ENCODE measurements around the gene NUFIP1. TPM values are rescaled to one million over a fixed set of nuclear protein-coding genes. Genes with fewer than 3 reads are reported as not detected.

The NUFIP1 gene
- total and polyA plus RNA-seq, 4 donors = 0.92 to 2.0 (median 1.7) TPM

- Histone ChIP-seq H3K4me3 (ENCODE audit: low read depth in 1 of 3, low read length in 3 of 3) (no peak overlapping the region), H3K36me3 (ENCODE audit: control insufficient read depth in 4 of 4, insufficient read depth in 3 of 4, low read depth in 1 of 4, low read length in 3 of 4) (no peaks in the 10 kb centered on the region), H3K27ac (ENCODE audit: low read depth in 1 of 2, low read length in 2 of 2) (no peak overlapping the region), H3K9me3 (ENCODE audit: control insufficient read depth in 4 of 4, low read length in 3 of 4) (peaks cover 0 to 10% (median 0%) of the 10 kb centered on the region in 4 donors), H3K4me1 (ENCODE audit: control insufficient read depth in 4 of 4, insufficient read depth in 4 of 4, low read length in 3 of 4) (no peaks in the 10 kb centered on the region), H3K27me3 (ENCODE audit: control insufficient read depth in 4 of 4, insufficient read depth in 4 of 4, low read length in 3 of 4) (no peaks in the 10 kb centered on the region), H3K9ac (ENCODE audit: low read depth in 1 of 2, low read length in 2 of 2) (no peak overlapping the region)
- WGBS = 94% methylated on average over 3 of the region's 3 CpGs
- TF ChIP-seq MAX (IDR thresholded peaks at IDR 0.05) = no peak
- no peak for TF ChIP-seq HNF4G (IDR thresholded peaks at IDR 0.05)
- TF ChIP-seq FOXA2 (IDR thresholded peaks at IDR 0.05) = no peak
- DNase-seq (ENCODE audit: low spot score) = no peak
These were observed 76.8 kb downstream of the NUFIP1 start for GRCh38 chr13:44912278-44913016.

GRCh38 chr13:44908712-44909111 lies 80.6 kb downstream of the NUFIP1 start:
- Histone ChIP-seq H3K27ac (ENCODE audit: low read depth in 1 of 2, low read length in 2 of 2) (no peak overlapping the region), H3K27me3 (ENCODE audit: control insufficient read depth in 4 of 4, insufficient read depth in 4 of 4, low read length in 3 of 4) (no peaks in the 10 kb centered on the region), H3K9ac (ENCODE audit: low read depth in 1 of 2, low read length in 2 of 2) (no peak overlapping the region), H3K4me1 (ENCODE audit: control insufficient read depth in 4 of 4, insufficient read depth in 4 of 4, low read length in 3 of 4) (no peaks in the 10 kb centered on the region), H3K9me3 (ENCODE audit: control insufficient read depth in 4 of 4, low read length in 3 of 4) (peaks cover 0 to 10% (median 0%) of the 10 kb centered on the region in 4 donors), H3K36me3 (ENCODE audit: control insufficient read depth in 4 of 4, insufficient read depth in 3 of 4, low read depth in 1 of 4, low read length in 3 of 4) (no peaks in the 10 kb centered on the region), H3K4me3 (ENCODE audit: low read depth in 1 of 3, low read length in 3 of 3) (no peak overlapping the region)
- 64% methylated on average over 5 of the region's 5 CpGs for WGBS
- DNase-seq (ENCODE audit: low spot score) = no peak
- TF ChIP-seq NR2F2 (IDR thresholded peaks at IDR 0.05) = no peak
- TF ChIP-seq, protein P1, sequence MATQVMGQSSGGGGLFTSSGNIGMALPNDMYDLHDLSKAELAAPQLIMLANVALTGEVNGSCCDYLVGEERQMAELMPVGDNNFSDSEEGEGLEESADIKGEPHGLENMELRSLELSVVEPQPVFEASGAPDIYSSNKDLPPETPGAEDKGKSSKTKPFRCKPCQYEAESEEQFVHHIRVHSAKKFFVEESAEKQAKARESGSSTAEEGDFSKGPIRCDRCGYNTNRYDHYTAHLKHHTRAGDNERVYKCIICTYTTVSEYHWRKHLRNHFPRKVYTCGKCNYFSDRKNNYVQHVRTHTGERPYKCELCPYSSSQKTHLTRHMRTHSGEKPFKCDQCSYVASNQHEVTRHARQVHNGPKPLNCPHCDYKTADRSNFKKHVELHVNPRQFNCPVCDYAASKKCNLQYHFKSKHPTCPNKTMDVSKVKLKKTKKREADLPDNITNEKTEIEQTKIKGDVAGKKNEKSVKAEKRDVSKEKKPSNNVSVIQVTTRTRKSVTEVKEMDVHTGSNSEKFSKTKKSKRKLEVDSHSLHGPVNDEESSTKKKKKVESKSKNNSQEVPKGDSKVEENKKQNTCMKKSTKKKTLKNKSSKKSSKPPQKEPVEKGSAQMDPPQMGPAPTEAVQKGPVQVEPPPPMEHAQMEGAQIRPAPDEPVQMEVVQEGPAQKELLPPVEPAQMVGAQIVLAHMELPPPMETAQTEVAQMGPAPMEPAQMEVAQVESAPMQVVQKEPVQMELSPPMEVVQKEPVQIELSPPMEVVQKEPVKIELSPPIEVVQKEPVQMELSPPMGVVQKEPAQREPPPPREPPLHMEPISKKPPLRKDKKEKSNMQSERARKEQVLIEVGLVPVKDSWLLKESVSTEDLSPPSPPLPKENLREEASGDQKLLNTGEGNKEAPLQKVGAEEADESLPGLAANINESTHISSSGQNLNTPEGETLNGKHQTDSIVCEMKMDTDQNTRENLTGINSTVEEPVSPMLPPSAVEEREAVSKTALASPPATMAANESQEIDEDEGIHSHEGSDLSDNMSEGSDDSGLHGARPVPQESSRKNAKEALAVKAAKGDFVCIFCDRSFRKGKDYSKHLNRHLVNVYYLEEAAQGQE (IDR thresholded peaks at IDR 0.05) = no peak
- no peak for TF ChIP-seq GABPA (IDR thresholded peaks at IDR 0.05 in 1 of 2, conservative IDR thresholded peaks at IDR 0.05 in 1 of 2)
- TF ChIP-seq JUND (IDR thresholded peaks at IDR 0.05) = no peak

DNA sequence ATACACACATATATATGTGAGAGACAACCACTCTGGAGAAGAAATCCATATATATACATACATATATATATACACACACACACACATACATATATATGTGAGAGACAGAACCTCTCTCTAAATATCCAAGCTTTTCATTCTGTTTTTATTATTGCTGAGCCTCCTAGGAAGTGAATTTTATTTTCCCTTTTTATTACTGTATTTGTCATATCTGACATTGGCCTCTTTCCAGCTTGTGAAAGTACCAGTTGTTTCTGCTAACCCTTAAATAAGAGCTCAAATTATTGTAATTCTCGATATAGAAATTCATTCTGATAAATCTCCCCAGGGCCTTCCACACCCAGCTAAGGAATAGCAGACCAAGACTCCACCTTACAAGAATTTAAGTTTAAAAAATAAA lies 81.0 kb downstream of the NUFIP1 start:
- 73% methylated on average over 1 of the region's 1 CpG for WGBS
- H3K9ac ChIP-seq (ENCODE audit: low read depth in 1 of 2, low read length in 2 of 2) = no peak overlapping the region
- no peak overlapping the region for H3K27ac ChIP-seq (ENCODE audit: low read depth in 1 of 2, low read length in 2 of 2)
- H3K9me3 ChIP-seq (ENCODE audit: control insufficient read depth in 4 of 4, low read length in 3 of 4) = peaks cover 0 to 10% (median 0%) of the 10 kb centered on the region in 4 donors
- H3K27me3 ChIP-seq (ENCODE audit: control insufficient read depth in 4 of 4, insufficient read depth in 4 of 4, low read length in 3 of 4) = no peaks in the 10 kb centered on the region
- TF ChIP-seq NR2F2 (IDR thresholded peaks at IDR 0.05) (no peak), HNF4G (IDR thresholded peaks at IDR 0.05) (no peak), JUND (IDR thresholded peaks at IDR 0.05) (no peak), FOXA2 (IDR thresholded peaks at IDR 0.05) (no peak), EGR1 (IDR thresholded peaks at IDR 0.05; ENCODE audit: low read depth in 2 of 2) (no peak), ZBTB33 (IDR thresholded peaks at IDR 0.05) (no peak), RXRA (IDR thresholded peaks at IDR 0.05) (no peak)
- TF ChIP-seq, protein P2, sequence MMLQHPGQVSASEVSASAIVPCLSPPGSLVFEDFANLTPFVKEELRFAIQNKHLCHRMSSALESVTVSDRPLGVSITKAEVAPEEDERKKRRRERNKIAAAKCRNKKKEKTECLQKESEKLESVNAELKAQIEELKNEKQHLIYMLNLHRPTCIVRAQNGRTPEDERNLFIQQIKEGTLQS (IDR thresholded peaks at IDR 0.05) = no peak
- TF ChIP-seq, protein P1 (IDR thresholded peaks at IDR 0.05) = no peak
- H3K4me3 ChIP-seq (ENCODE audit: low read depth in 1 of 3, low read length in 3 of 3) = no peak overlapping the region
- no peaks in the 10 kb centered on the region for H3K4me1 ChIP-seq (ENCODE audit: control insufficient read depth in 4 of 4, insufficient read depth in 4 of 4, low read length in 3 of 4)
- H3K36me3 ChIP-seq (ENCODE audit: control insufficient read depth in 4 of 4, insufficient read depth in 3 of 4, low read depth in 1 of 4, low read length in 3 of 4) = no peaks in the 10 kb centered on the region
- DNase-seq (ENCODE audit: low spot score) = no peak
